Erythroblast (primary cell): ENCODE data around the gene ZFPM1.

ENCODE experiments used
- GATA1 ChIP-seq: IDR thresholded peaks from 2 replicates; pipeline ENCODE4 v1.6.1; 2011; ENCODE audit warnings: low read depth, mild to moderate bottlenecking, control low read depth, low read length, moderate library complexity
- POLR2A ChIP-seq: IDR thresholded peaks from 2 replicates; pipeline ENCODE4 v1.6.1; 2011; ENCODE audit warnings: mild to moderate bottlenecking, low read length

- no peak for TF ChIP-seq POLR2A
- TF ChIP-seq GATA1, result no peak
These were observed 90.2 kb downstream of the ZFPM1 start for GRCh38 chr16:88543230-88543813.
